HG03442 (cell line): ENCODE data around the gene RANBP10.

ENCODE experiments used
- ATAC-seq: cut with Tn5 transposase; IDR thresholded peaks from one replicate; pipeline ENCODE4 v1.9.1; 2021; ENCODE audit warnings: mild to moderate bottlenecking, moderate library complexity; ENCODE audit not compliant: unreplicated experiment

RANBP10 gene

GRCh38 chr16:67749436-67750078 lies 56.8 kb downstream of the RANBP10 start:
- no peak for ATAC-seq

DNA sequence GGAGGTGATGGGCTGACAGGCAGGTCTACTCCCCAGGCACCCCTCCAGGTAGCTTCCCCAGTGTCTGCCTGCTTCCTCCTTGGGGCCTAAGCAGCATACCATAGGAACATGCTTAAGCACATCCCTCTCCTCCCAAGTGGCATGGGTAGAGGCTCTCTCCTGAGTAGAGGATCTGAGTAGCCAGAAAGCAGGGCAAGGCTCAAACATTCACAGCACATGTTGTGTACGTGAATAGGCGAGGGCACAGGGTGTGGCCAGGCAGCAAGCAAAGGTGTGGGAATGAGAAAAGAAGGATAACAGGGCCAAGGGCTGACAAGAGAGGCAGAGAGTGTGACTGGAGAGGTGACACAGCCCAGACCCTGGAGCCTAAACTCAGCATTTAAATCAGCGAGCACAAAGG lies 57.5 kb downstream of the RANBP10 start:
- no peak for ATAC-seq

DNA sequence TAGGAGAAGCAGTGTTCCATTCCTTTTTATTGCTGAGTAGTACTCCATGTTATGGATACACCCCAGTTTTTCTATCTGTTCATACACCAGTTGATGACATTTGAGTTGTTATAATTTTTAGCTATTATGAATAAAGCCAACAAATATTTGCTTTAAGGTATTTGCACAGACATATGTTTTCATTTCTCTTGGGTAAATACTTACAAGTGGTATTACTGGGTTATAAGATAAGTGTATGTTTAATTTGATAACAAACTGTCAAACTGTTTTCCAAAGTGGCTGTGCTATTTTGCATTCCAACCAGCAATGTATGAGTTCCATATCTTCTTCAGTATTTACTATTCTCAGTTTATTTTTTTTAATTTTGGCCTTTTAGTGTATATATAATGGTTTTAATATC lies 59.5 kb downstream of the RANBP10 start:
- ATAC-seq: no peak

DNA sequence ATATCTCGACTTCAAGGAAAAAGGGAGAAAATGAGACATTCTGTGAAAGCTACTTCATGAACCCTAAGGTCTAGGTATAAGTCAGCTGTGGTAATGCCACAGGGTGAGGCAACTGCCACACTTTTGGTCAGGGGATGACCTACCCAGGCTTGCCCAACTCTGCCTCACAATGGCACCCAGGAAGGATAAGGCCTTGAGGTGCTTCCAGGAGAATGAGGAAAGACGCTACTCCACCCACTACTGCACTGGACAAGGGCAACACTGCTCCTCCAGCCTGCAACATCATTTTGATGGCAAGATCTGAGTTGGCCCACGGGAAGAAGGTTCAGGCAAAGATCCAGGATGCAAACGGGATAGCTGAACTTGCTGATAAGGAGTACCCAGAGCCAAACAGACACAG lies 65.2 kb downstream of the RANBP10 start:
- no peak for ATAC-seq

- no peak for ATAC-seq
Measured at GRCh38 chr16:67740391-67740790, 66.0 kb downstream of the RANBP10 start.

DNA sequence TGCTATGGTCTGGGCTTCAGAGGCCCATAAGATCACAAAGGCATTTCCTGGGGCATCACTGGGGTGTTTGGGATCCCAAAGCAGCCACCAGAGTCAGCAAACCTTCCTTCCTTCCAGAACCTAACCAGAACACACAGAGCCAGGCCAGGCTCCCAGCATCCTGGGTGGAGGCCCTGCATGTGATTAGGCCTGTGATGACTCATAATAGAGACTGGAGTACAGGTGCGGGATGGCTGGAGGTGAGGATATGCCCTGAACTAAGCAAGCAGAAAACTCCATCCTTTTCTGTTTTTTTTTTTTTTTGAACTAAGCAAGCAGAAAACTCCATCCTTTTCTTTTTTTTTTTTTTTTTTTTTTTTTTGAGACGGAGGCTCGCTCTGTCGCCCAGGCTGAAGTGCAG lies 69.5 kb downstream of the RANBP10 start:
- no peak for ATAC-seq

DNA sequence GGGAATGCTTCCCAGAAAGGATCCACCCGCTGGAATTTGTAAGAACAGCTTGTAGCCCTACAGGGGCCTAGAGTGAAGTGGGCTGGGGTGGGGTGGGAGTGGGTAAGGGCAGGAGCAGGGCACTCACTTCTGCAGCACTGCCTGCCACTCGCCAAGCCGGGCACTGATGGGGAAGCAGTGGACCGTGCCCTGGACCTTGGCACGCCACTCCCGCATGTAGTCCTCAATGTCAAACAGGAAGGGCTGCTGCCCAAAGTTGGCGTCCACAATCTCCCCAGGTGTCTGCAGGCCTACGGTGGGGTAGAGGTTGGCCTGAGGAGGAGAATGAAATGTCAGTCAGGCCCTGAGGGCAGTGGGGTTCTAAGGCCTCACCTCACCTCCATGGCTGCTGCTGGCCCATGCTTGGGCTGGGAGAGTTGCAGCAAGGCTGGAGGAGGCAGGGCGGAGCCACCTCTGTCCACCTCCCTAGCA lies 71.6 kb downstream of the RANBP10 start:
- ATAC-seq: no peak

DNA sequence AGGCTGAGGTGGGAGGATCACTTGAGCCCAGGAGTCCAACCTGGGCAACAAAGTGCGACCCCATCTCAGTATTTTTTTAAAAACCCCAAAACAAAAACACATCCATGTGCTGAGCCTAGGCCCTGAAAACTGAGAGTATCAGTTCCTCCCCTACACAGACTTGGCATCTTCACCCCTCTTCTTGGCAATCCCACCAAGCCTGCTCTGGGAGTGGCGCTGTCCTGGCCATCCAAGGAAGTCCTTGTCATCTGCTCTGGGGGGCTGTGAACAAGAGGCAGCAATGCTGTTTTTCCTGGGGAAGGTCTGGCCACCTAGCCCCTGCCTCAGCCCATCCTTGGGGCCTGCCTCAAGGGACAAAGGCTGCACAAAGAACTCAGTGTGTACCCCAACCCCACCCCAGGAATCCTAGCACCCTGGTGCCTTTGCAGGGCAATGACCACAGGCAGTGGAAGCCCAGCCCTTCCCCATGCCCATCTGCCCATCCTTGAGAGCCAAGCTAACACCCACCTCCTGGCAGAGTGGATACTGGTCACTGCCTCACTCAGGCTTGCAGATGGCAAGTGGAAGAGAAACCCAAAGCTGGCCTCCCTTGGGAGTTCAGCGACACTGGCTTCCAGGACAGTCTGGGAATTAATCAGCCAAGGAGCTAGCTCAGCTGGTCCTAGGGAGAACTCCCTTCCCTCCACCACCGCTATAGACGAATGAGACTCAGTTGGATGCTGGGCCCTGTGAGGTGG lies 72.5 kb downstream of the RANBP10 start:
- no peak for ATAC-seq

- ATAC-seq: no peak
Measured at GRCh38 chr16:67731753-67732095, 74.6 kb downstream of the RANBP10 start.

- no peak for ATAC-seq
Measured at GRCh38 chr16:67731071-67731752, 75.1 kb downstream of the RANBP10 start.

GRCh38 chr16:67730326-67730725 lies 76.0 kb downstream of the RANBP10 start:
- ATAC-seq: no peak

- no peak for ATAC-seq
Measured at GRCh38 chr16:67729636-67730248, 76.6 kb downstream of the RANBP10 start.

GRCh38 chr16:67727521-67728485 lies 78.6 kb downstream of the RANBP10 start:
- ATAC-seq: no peak

- ATAC-seq: no peak
Measured at GRCh38 chr16:67726106-67727034, 80.0 kb downstream of the RANBP10 start.

DNA sequence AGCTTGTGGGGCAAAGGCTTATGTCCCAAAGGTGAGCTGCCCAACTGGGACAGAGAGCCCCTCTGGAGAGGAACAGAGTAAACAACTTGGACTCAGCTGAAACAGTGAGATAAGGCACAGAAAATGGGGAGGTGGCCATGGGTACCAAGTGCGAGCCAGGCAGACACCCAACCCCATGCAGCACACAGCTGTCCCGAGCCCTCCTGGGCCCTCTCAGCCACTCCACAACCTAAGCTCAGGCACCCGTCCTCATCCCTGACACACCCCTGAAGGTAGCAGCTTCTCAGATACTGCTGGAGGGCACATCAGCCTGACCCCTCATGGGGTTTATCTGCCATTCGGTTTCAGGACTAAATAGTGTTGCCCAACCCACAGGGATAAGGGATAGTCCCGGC lies 82.5 kb downstream of the RANBP10 start:
- ATAC-seq: no peak

GRCh38 chr16:67723151-67723910 lies 83.0 kb downstream of the RANBP10 start:
- ATAC-seq: no peak

- no peak for ATAC-seq
Measured at GRCh38 chr16:67720236-67720635, 86.1 kb downstream of the RANBP10 start.

- no peak for ATAC-seq
Measured at GRCh38 chr16:67719778-67720144, 86.6 kb downstream of the RANBP10 start.
